ENCODE measurements around the gene JAZF1. TPM values are rescaled to one million over a fixed set of nuclear protein-coding genes. Genes with fewer than 3 reads are reported as not detected.

Gene JAZF1
- total and polyA plus RNA-seq, 2 of the 8 experiments (the other 6 are each of a cell fraction or from before 2014, with no cell fraction given) = 2.6 to 21.8 TPM

DNA sequence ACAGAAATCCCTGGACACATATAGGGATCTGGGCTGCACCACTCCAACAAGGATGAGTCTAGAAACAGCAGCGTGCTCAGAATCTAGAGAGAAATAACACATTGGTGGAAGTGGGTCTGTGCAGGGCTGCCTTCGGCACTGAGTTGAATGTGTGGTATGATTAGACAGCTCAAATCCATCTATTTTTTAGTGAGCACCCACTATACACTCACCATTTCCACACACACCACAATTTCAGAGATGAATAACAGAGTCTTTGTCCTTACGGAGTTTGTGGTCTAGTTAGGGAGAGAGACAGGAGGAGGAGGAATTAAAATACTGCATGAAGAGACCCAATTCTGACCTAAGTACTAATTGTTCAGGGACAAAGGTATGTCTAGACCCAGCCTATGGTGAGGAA lies 44.2 kb downstream of the JAZF1 start:
- no peak for DNase-seq (ENCODE audit: low read depth in 1 of 2, low spot score in 2 of 2)
- Histone ChIP-seq H3K27me3 (replicated peaks in 1 of 4; ENCODE audit: control insufficient read depth in 3 of 4, extremely low read depth in 1 of 4, insufficient read depth in 3 of 4, low read length in 3 of 4) (no peaks in the 10 kb centered on the region), H4K20me1 (replicated peaks in 1 of 2; ENCODE audit: control insufficient read depth in 1 of 2, insufficient read depth in 2 of 2, low read length in 2 of 2) (no peaks in the 10 kb centered on the region), H3K18ac (ENCODE audit: extremely low read depth, low read length) (no peak overlapping the region), H3K79me1 (ENCODE audit: low read depth, low read length) (no peaks in the 10 kb centered on the region; the same call in 1 of the 2 replicates), H2BK12ac (ENCODE audit: low read depth, low read length) (no peak overlapping the region), H3K79me2 (ENCODE audit: control insufficient read depth in 1 of 2, insufficient read depth in 2 of 2, low read length in 2 of 2) (no peaks in the 10 kb centered on the region; a peak in 1 of 4 replicates), H3K56ac (replicated peaks; ENCODE audit: insufficient read length, low read depth, low read length) (no peak overlapping the region), H2AK5ac (ENCODE audit: low read depth, low read length) (no peak overlapping the region), H2BK20ac (ENCODE audit: low read length) (no peak overlapping the region), H3K4me3 (ENCODE audit: extremely low read depth in 1 of 4, insufficient read depth in 2 of 4, low read depth in 3 of 4, low read length in 4 of 4) (no peak overlapping the region), H4K8ac (ENCODE audit: extremely low read depth, insufficient read depth, low read length) (no peak overlapping the region), H2AFZ (ENCODE audit: low read length) (no peak overlapping the region), H3K9me3 (ENCODE audit: insufficient read depth in 2 of 2, low read depth in 1 of 2, low read length in 1 of 2) (no peaks in the 10 kb centered on the region), H2BK15ac (ENCODE audit: low read length) (no peak overlapping the region), H3K4me2 (ENCODE audit: insufficient read depth in 1 of 2, low read depth in 2 of 2, low read length in 2 of 2) (no peak overlapping the region), H3K4me1 (replicated peaks in 1 of 4; ENCODE audit: control insufficient read depth in 3 of 4, insufficient read depth in 4 of 4, low read length in 3 of 4) (no peaks in the 10 kb centered on the region; a peak in 2 of 7 replicates), H2BK5ac (ENCODE audit: low read depth, low read length) (no peak overlapping the region), H3K27ac (ENCODE audit: low read depth, low read length) (no peak overlapping the region), H3K4ac (replicated peaks; ENCODE audit: insufficient read length, low read depth, low read length) (no peak overlapping the region), H4K91ac (replicated peaks; ENCODE audit: insufficient read length, low read length) (no peak overlapping the region), H4K5ac (ENCODE audit: insufficient read length, low read depth, low read length) (no peak overlapping the region), H3K14ac (ENCODE audit: insufficient read length) (no peak overlapping the region), H3K23me2 (ENCODE audit: low read depth, low read length) (no peaks in the 10 kb centered on the region), H3K23ac (ENCODE audit: insufficient read length) (no peak overlapping the region), H3K36me3 (ENCODE audit: control insufficient read depth in 2 of 4, insufficient read depth in 4 of 4, low read length in 3 of 4) (no peaks in the 10 kb centered on the region), H3K9ac (replicated peaks in 1 of 4; ENCODE audit: extremely low read depth in 1 of 4, low read depth in 3 of 4, low read length in 3 of 4) (no peak overlapping the region), H2BK120ac (replicated peaks; ENCODE audit: low read depth, low read length) (no peak overlapping the region)
- ChIA-PET POLR2A (ENCODE audit: partially characterized antibody) (no interaction called here), CTCF (ENCODE audit: partially characterized antibody) (no interaction called here)
- no peak for FAIRE-seq
- WGBS, 2 experiments (ENCODE audit: extremely low coverage in 1 of 2, insufficient coverage in 1 of 2, insufficient read length in 1 of 2, insufficient replicate concordance in 2 of 2, low coverage in 1 of 2, low lambda C conversion rate in 2 of 2, missing lambda C conversion rate in 1 of 2) = 68% methylated on average over 3 of the region's 3 CpGs; no CpG with 5 or more reads in 1 of the 2 experiments
- TF ChIP-seq SIX5 (IDR thresholded peaks at IDR 0.05; ENCODE audit: low read depth, low read length) = no peak
- TF ChIP-seq BRCA1 (IDR thresholded peaks at IDR 0.05; ENCODE audit: low read depth, low read length) = no peak
- no peak for TF ChIP-seq SP4 (IDR thresholded peaks at IDR 0.05; ENCODE audit: low read length)
- no peak for TF ChIP-seq EP300 (IDR thresholded peaks at IDR 0.05; ENCODE audit: borderline replicate concordance in 1 of 2, low read depth in 2 of 2, low read length in 2 of 2)
- no peak for TF ChIP-seq NRF1 (IDR thresholded peaks at IDR 0.05; ENCODE audit: low read depth, low read length)
- no peak for TF ChIP-seq TCF12 (IDR thresholded peaks at IDR 0.05; ENCODE audit: low read depth, low read length)
- TF ChIP-seq KDM1A (IDR thresholded peaks at IDR 0.05; ENCODE audit: borderline replicate concordance, low read length) = no peak
- TF ChIP-seq CREB1 (IDR thresholded peaks at IDR 0.05) = no peak
- no peak for TF ChIP-seq HDAC2 (IDR thresholded peaks at IDR 0.05; ENCODE audit: borderline replicate concordance in 1 of 2, low read depth in 2 of 2, low read length in 2 of 2)
- TF ChIP-seq TEAD4 (IDR thresholded peaks at IDR 0.05; ENCODE audit: low read depth, low read length) = no peak
- no peak for TF ChIP-seq YY1 (IDR thresholded peaks at IDR 0.05; ENCODE audit: low read depth, low read length)
- TF ChIP-seq RAD21 (IDR thresholded peaks at IDR 0.05 in 1 of 2, conservative IDR thresholded peaks at IDR 0.05 in 1 of 2; ENCODE audit: low read depth in 2 of 2, low read length in 2 of 2) = no peak
- TF ChIP-seq POLR2A (IDR thresholded peaks at IDR 0.05; ENCODE audit: control extremely low read depth in 1 of 2, low read depth in 2 of 2, low read length in 2 of 2) = no peak
- TF ChIP-seq, protein P1, sequence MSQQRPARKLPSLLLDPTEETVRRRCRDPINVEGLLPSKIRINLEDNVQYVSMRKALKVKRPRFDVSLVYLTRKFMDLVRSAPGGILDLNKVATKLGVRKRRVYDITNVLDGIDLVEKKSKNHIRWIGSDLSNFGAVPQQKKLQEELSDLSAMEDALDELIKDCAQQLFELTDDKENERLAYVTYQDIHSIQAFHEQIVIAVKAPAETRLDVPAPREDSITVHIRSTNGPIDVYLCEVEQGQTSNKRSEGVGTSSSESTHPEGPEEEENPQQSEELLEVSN (IDR thresholded peaks at IDR 0.05) = no peak
- no peak for TF ChIP-seq BCL11A (IDR thresholded peaks at IDR 0.05; ENCODE audit: low read depth in 2 of 2, low read length in 2 of 2)

Measured in H1 (cell line).